NB4 (cell line): ENCODE measurements around the gene GP2.
"Not testable (repeated sequence)": the region's sequence is repeated elsewhere in the genome, so short reads cannot be mapped to it uniquely, and the experiment has no call there.

Experiments used
- DNase-seq: peaks from one replicate; pipeline ENCODE4 v3.0.0; 2010; ENCODE audit warnings: low read depth
- H3K4me3 ChIP-seq: one replicate; pipeline ENCODE4 v1.5.1; 2011; ENCODE audit warnings: mild to moderate bottlenecking, low read depth, low read length, moderate library complexity
- CTCF ChIP-seq: IDR thresholded peaks from one replicate; pipeline ENCODE4 v1.5.1; 2012; ENCODE audit warnings: low read depth, low read length
- MAX ChIP-seq: IDR thresholded peaks from 2 replicates; pipeline ENCODE4 v1.6.1; 2011; ENCODE audit warnings: low read depth, low read length
- MYC ChIP-seq: IDR thresholded peaks from 2 replicates; pipeline ENCODE4 v1.6.1; 2011; ENCODE audit warnings: low read depth, low read length
- POLR2A ChIP-seq: IDR thresholded peaks from 2 replicates; pipeline ENCODE4 v1.6.1; 2011; ENCODE audit warnings: mild to moderate bottlenecking; ENCODE audit not compliant: insufficient read length; ENCODE audit errors: extremely low read depth

GP2 gene

GRCh38 chr16:20313741-20314140 lies 13.6 kb downstream of the GP2 start:
- no peak for TF ChIP-seq MAX
- TF ChIP-seq POLR2A = no peak
- no peak for TF ChIP-seq CTCF
- TF ChIP-seq MYC = no peak
- no peak for DNase-seq
- no peak overlapping the region for H3K4me3 ChIP-seq

GRCh38 chr16:20312536-20313095 lies 14.7 kb downstream of the GP2 start:
- DNase-seq = not testable (repeated sequence)

GRCh38 chr16:20311548-20311947 lies 15.8 kb downstream of the GP2 start:
- DNase-seq = no peak
- TF ChIP-seq MYC (no peak), POLR2A (no peak), MAX (no peak), CTCF (no peak)
- no peak overlapping the region for H3K4me3 ChIP-seq

More at GRCh38 chr16:20312536-20313095, 14.7 kb downstream of the GP2 start:
- H3K4me3 ChIP-seq = not testable (repeated sequence)

- DNase-seq = no peak
Measured at GRCh38 chr16:20310421-20311395, 16.6 kb downstream of the GP2 start.

GRCh38 chr16:20309786-20310185 lies 17.5 kb downstream of the GP2 start:
- no peak for TF ChIP-seq MAX
- TF ChIP-seq POLR2A = no peak
- TF ChIP-seq CTCF = no peak
- TF ChIP-seq MYC = no peak
- no peak for DNase-seq
- no peak overlapping the region for H3K4me3 ChIP-seq

More at GRCh38 chr16:20310421-20311395, 16.6 kb downstream of the GP2 start:
- no peak for TF ChIP-seq POLR2A
- TF ChIP-seq CTCF = no peak
- no peak for TF ChIP-seq MYC
- no peak for TF ChIP-seq MAX
- no peak overlapping the region for H3K4me3 ChIP-seq
